Liver (tissue), 9 donors: ENCODE results near the gene CBX2. TPM values are rescaled to one million over a fixed set of nuclear protein-coding genes. Genes with fewer than 3 reads are reported as not detected.

Experiments
- DNase-seq: peaks from one replicate; pipeline ENCODE4 v3.0.0-alpha.2; 2017; ENCODE audit warnings: low spot score
- H3K27ac ChIP-seq, 2 donors: one replicate each; pipeline ENCODE4 v1.7.0; 2013; ENCODE audit warnings: inconsistent platforms in 2 of 2, low read length in 2 of 2, control low read depth in 1 of 2, low read depth in 1 of 2, mild to moderate bottlenecking in 1 of 2
- H3K27me3 ChIP-seq, 4 donors: one replicate each; pipeline versions ENCODE4 v1.6.1 to v1.7.0; 2013; ENCODE audit warnings: low read length in 3 of 4, inconsistent platforms in 1 of 4, mild to moderate bottlenecking in 1 of 4, moderate library complexity in 1 of 4; ENCODE audit not compliant: control insufficient read depth in 4 of 4, insufficient read depth in 4 of 4
- H3K36me3 ChIP-seq, 4 donors: one replicate each; pipeline versions ENCODE4 v1.6.1 to v1.7.0; 2013; ENCODE audit warnings: low read length in 3 of 4, mild to moderate bottlenecking in 3 of 4, low read depth in 1 of 4, moderate library complexity in 1 of 4; ENCODE audit not compliant: control insufficient read depth in 4 of 4, insufficient read depth in 3 of 4
- H3K4me1 ChIP-seq, 4 donors: one replicate each; pipeline versions ENCODE4 v1.6.1 to v1.7.0; 2013; ENCODE audit warnings: low read length in 3 of 4, mild to moderate bottlenecking in 3 of 4, moderate library complexity in 1 of 4; ENCODE audit not compliant: control insufficient read depth in 4 of 4, insufficient read depth in 4 of 4
- H3K4me3 ChIP-seq, 3 donors: one replicate each; pipeline versions ENCODE4 v1.6.1 to v1.7.0; 2013; ENCODE audit warnings: low read length in 3 of 3, control low read depth in 1 of 3, low read depth in 1 of 3, mild to moderate bottlenecking in 1 of 3
- H3K9ac ChIP-seq, 2 donors: one replicate each; pipeline ENCODE4 v1.7.0; 2013; ENCODE audit warnings: low read length in 2 of 2, mild to moderate bottlenecking in 2 of 2, moderate library complexity in 2 of 2, control low read depth in 1 of 2, low read depth in 1 of 2
- H3K9me3 ChIP-seq, 4 donors: one replicate each; pipeline versions ENCODE4 v1.6.1 to v1.7.0; 2013; ENCODE audit warnings: low read length in 3 of 4; ENCODE audit not compliant: control insufficient read depth in 4 of 4
- EGR1 ChIP-seq, 2 donors: IDR thresholded peaks; 2 replicates each; pipeline ENCODE4 v1.6.1; 2016 to 2018; ENCODE audit warnings: antibody characterized with exemption in 2 of 2, low read depth in 2 of 2
- FOXA1 ChIP-seq: IDR thresholded peaks from 2 replicates; pipeline ENCODE4 v1.6.1; 2016; ENCODE audit warnings: antibody characterized with exemption
- GABPA ChIP-seq, 2 donors: IDR thresholded peaks in 1 of 2; conservative IDR thresholded peaks in 1 of 2; 2 replicates each; pipeline ENCODE4 v1.6.1; 2016; ENCODE audit warnings: antibody characterized with exemption in 2 of 2, mild to moderate bottlenecking in 1 of 2, moderate library complexity in 1 of 2
- HNF4A ChIP-seq, 2 donors: conservative IDR thresholded peaks; 2 replicates each; pipeline ENCODE4 v1.6.1; 2016; ENCODE audit warnings: antibody characterized with exemption in 2 of 2, mild to moderate bottlenecking in 2 of 2
- NR2F2 ChIP-seq: IDR thresholded peaks from 2 replicates; pipeline ENCODE4 v1.6.1; 2016; ENCODE audit warnings: antibody characterized with exemption
- TAF1 ChIP-seq: conservative IDR thresholded peaks from 2 replicates; pipeline ENCODE4 v1.6.1; 2016; ENCODE audit warnings: antibody characterized with exemption, mild to moderate bottlenecking
- YY1 ChIP-seq: IDR thresholded peaks from 2 replicates; pipeline ENCODE4 v1.6.1; 2016; ENCODE audit warnings: antibody characterized with exemption, mild to moderate bottlenecking
- WGBS: extraction: QIAGEN DNeasy Blood & Tissue Kit; methylation state at CpG from one replicate; pipeline ENCODE4 v1.1.7; 2013; 5-methylcytosine and 5-hydroxymethylcytosine counted together
- polyA plus RNA-seq, 2 donors: library from polyadenylated mRNA; stranded (reverse) in 1 of 2; unstranded in 1 of 2; fragments of 200-250 nt in 1 of 2; fragments of >200 nt in 1 of 2; fragmentation: Nextera tagmentation in 1 of 2; extraction: Ambion mirVana in 1 of 2; gene quantifications; one replicate each; pipeline versions ENCODE4 v1.2.1 to v1.2.3, GENCODE V29; 2013 to 2015
- total RNA-seq, 2 donors: library from RNA; depleted of rRNA; stranded (reverse); fragments of >200 nt; gene quantifications; one replicate each; pipeline ENCODE4 v1.2.3, GENCODE V29; 2014
- TF ChIP-seq, protein P1 (sequence below): IDR thresholded peaks from 2 replicates; pipeline ENCODE4 v1.6.1; 2016; ENCODE audit warnings: antibody characterized with exemption
- TF ChIP-seq, protein P2 (sequence below): IDR thresholded peaks from 2 replicates; pipeline ENCODE4 v1.6.1; 2016; ENCODE audit warnings: antibody characterized with exemption
- TF ChIP-seq, protein P3 (sequence below): fragments of 150-350 bp; IDR thresholded peaks from 2 replicates; pipeline ENCODE4 v1.5.1; 2017; ENCODE audit warnings: improper control_type of control experiment, low read depth, low read length; ENCODE audit not compliant: missing input control
- TF ChIP-seq, protein P4 (sequence below): IDR thresholded peaks from 2 replicates; pipeline ENCODE4 v1.6.1; 2016; ENCODE audit warnings: antibody characterized with exemption, mild to moderate bottlenecking
- donor health status: healthy.
- donor health status: healthy.
- donor health status: healthy.
- donor health status: healthy.
- donor health status: healthy.

CBX2 gene
- total and polyA plus RNA-seq, 4 donors = 0.33 to 2.4 (median 0.53) TPM

DNA sequence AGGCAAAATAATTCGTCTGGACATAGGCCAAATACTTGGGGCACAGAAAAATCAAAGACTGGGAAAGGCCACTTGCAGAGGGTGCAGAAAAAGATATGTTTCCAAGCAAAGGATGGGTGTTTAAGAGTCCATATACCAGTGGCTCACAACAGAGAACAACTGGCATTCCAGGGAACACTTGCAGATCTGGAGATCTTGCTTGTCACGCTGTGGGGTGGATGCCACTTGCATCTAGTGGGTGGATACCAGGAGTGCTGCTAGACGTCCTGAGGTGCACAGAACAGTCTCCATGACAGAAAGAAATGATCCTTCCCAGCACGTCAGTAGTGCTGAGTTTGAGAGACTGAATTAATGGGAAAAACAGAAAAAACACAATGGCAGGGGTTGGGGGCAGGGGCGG is 10.5 kb downstream of the CBX2 start:
- Histone ChIP-seq H3K27me3 (peaks cover 0 to 15% (median 10%) of the 10 kb centered on the region in 4 donors), H3K27ac (no peak overlapping the region), H3K9me3 (no peaks in the 10 kb centered on the region), H3K9ac (no peak overlapping the region), H3K4me1 (peaks cover 0 to 10% (median 7%) of the 10 kb centered on the region in 4 donors), H3K4me3 (no peak overlapping the region), H3K36me3 (no peaks in the 10 kb centered on the region)
- no peak for DNase-seq
- TF ChIP-seq YY1 (no peak), NR2F2 (no peak), GABPA (IDR thresholded peaks at IDR 0.05 in 1 of 2, conservative IDR thresholded peaks at IDR 0.05 in 1 of 2) (no peak), TAF1 (no peak), FOXA1 (no peak), EGR1 (IDR thresholded peaks at IDR 0.05; ENCODE audit: low read depth in 2 of 2) (no peak)
- TF ChIP-seq, protein P1, sequence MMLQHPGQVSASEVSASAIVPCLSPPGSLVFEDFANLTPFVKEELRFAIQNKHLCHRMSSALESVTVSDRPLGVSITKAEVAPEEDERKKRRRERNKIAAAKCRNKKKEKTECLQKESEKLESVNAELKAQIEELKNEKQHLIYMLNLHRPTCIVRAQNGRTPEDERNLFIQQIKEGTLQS = no peak
- TF ChIP-seq, protein P2, sequence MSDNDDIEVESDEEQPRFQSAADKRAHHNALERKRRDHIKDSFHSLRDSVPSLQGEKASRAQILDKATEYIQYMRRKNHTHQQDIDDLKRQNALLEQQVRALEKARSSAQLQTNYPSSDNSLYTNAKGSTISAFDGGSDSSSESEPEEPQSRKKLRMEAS = no peak
- TF ChIP-seq, protein P3, sequence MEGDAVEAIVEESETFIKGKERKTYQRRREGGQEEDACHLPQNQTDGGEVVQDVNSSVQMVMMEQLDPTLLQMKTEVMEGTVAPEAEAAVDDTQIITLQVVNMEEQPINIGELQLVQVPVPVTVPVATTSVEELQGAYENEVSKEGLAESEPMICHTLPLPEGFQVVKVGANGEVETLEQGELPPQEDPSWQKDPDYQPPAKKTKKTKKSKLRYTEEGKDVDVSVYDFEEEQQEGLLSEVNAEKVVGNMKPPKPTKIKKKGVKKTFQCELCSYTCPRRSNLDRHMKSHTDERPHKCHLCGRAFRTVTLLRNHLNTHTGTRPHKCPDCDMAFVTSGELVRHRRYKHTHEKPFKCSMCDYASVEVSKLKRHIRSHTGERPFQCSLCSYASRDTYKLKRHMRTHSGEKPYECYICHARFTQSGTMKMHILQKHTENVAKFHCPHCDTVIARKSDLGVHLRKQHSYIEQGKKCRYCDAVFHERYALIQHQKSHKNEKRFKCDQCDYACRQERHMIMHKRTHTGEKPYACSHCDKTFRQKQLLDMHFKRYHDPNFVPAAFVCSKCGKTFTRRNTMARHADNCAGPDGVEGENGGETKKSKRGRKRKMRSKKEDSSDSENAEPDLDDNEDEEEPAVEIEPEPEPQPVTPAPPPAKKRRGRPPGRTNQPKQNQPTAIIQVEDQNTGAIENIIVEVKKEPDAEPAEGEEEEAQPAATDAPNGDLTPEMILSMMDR = no peak
- 62% methylated on average over 5 of the region's 5 CpGs for WGBS

DNA sequence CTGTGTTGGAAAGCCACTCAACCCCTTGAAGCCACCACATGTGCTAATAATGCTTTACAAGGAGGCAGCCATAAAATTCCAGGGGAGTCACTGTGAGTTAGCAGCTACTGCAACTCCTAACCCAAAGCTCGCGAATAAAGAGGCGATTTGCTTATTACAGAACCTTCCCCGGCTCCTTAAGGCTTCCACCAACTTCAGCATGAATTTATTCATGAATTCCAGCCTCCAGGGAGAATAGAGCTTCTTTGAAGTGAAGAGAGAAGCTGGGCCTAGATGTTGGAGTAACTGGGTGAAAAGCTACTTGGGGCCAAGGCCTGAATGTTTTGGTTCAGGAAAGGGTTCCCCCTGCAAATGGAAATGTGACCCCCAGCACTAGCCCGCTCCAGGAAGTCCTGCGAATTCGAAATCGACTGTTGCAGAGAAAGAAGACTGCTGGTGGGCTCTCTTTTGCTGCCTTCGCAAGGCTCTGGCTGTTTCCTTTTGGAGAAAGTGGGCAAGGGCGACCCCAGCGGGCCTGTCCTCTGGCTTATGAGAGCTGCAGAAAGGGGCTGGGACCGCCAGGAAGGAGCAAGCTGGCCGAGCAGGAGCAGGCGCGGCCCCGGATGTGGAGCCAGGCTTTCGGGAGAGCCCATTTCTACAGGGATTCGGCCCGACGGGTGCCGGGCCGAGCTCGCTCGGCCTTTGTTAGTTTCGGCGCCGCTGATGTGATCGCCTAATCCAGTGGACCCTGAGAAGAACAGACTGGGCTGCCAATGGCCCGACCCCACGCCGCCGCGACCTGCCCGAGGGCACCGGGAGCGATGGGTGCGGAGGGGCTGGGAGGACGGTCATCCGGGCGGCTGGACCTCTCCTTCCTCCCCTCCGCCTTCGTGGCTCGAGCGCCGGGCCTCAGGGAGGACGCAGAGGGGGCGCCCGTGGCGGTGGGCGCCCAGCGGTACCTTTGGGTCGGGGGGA is 11.3 kb downstream of the CBX2 start:
- 28% methylated on average over 52 of the region's 52 CpGs for WGBS
- Histone ChIP-seq H3K4me3 (peak overlapping the region in 1 of 3 donors; percentile 30), H3K9ac (no peak overlapping the region), H3K9me3 (no peaks in the 10 kb centered on the region), H3K27ac (no peak overlapping the region), H3K36me3 (no peaks in the 10 kb centered on the region), H3K27me3 (peaks cover 0 to 15% (median 10%) of the 10 kb centered on the region in 4 donors), H3K4me1 (peaks cover 0 to 10% (median 7%) of the 10 kb centered on the region in 4 donors)
- DNase-seq = no peak
- TF ChIP-seq, protein P4, sequence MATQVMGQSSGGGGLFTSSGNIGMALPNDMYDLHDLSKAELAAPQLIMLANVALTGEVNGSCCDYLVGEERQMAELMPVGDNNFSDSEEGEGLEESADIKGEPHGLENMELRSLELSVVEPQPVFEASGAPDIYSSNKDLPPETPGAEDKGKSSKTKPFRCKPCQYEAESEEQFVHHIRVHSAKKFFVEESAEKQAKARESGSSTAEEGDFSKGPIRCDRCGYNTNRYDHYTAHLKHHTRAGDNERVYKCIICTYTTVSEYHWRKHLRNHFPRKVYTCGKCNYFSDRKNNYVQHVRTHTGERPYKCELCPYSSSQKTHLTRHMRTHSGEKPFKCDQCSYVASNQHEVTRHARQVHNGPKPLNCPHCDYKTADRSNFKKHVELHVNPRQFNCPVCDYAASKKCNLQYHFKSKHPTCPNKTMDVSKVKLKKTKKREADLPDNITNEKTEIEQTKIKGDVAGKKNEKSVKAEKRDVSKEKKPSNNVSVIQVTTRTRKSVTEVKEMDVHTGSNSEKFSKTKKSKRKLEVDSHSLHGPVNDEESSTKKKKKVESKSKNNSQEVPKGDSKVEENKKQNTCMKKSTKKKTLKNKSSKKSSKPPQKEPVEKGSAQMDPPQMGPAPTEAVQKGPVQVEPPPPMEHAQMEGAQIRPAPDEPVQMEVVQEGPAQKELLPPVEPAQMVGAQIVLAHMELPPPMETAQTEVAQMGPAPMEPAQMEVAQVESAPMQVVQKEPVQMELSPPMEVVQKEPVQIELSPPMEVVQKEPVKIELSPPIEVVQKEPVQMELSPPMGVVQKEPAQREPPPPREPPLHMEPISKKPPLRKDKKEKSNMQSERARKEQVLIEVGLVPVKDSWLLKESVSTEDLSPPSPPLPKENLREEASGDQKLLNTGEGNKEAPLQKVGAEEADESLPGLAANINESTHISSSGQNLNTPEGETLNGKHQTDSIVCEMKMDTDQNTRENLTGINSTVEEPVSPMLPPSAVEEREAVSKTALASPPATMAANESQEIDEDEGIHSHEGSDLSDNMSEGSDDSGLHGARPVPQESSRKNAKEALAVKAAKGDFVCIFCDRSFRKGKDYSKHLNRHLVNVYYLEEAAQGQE = no peak
- TF ChIP-seq HNF4A (conservative IDR thresholded peaks at IDR 0.05) = no peak
